GM23338 (cell line): ENCODE measurements around the gene KCNQ5. TPM values are rescaled to one million over a fixed set of nuclear protein-coding genes. Genes with fewer than 3 reads are reported as not detected.

Experiments used
- ATAC-seq: fragments of 200-7000 bp; cut with Tn5 transposase; 3 replicates; pipeline ENCODE4 v1.9.1; 2020
- DNase-seq: peaks from one replicate; pipeline ENCODE4 v3.0.0-alpha.2; 2015; ENCODE audit warnings: low spot score
- H2AFZ ChIP-seq: fragments of 200-600 bp; sonication (generic); 2 replicates; pipeline ENCODE4 v1.8.0; 2016; ENCODE audit warnings: antibody characterized with exemption, mild to moderate bottlenecking, moderate library complexity
- H3F3A ChIP-seq: fragments of 200-600 bp; sonication (generic); replicated peaks from 2 replicates; pipeline ENCODE4 v1.8.0; 2017; ENCODE audit warnings: antibody characterized with exemption, mixed run types, low read depth
- H3K27ac ChIP-seq: fragments of 200-600 bp; sonication (generic); 2 replicates; pipeline ENCODE4 v1.6.1; 2016; ENCODE audit warnings: low read depth
- H3K27me3 ChIP-seq: fragments of 200-600 bp; sonication (generic); 2 replicates; pipeline ENCODE4 v1.8.0; 2016; ENCODE audit warnings: mild to moderate bottlenecking, mixed run types, moderate library complexity; ENCODE audit not compliant: insufficient read depth
- H3K36me3 ChIP-seq: fragments of 200-600 bp; sonication (generic); 2 replicates; pipeline ENCODE4 v1.8.0; 2016; ENCODE audit warnings: mild to moderate bottlenecking; ENCODE audit not compliant: insufficient read depth
- H3K4me1 ChIP-seq: fragments of 200-600 bp; sonication (generic); 2 replicates; pipeline ENCODE4 v1.8.0; 2016; ENCODE audit warnings: mild to moderate bottlenecking, moderate library complexity; ENCODE audit not compliant: insufficient read depth
- H3K4me2 ChIP-seq: fragments of 200-600 bp; sonication (generic); 2 replicates; pipeline ENCODE4 v1.7.1; 2017; ENCODE audit warnings: mixed run types
- H3K4me3 ChIP-seq: fragments of 200-600 bp; sonication (generic); 2 replicates; pipeline ENCODE4 v1.6.1; 2016; ENCODE audit warnings: mixed run types
- H3K79me2 ChIP-seq: fragments of 200-600 bp; sonication (generic); replicated peaks from 2 replicates; pipeline ENCODE4 v1.8.0; 2017; ENCODE audit warnings: mild to moderate bottlenecking; ENCODE audit not compliant: insufficient read depth
- H3K9me2 ChIP-seq: fragments of 200-600 bp; sonication (generic); 2 replicates; pipeline ENCODE4 v1.8.0; 2017; ENCODE audit not compliant: insufficient read depth
- H4K20me1 ChIP-seq: fragments of 200-600 bp; sonication (generic); replicated peaks from 2 replicates; pipeline ENCODE4 v1.8.0; 2017; ENCODE audit warnings: mild to moderate bottlenecking; ENCODE audit not compliant: insufficient read depth
- H3K27ac Mint-ChIP-seq: 2 replicates; pipeline ENCODE4 v1.8.0; 2020; ENCODE audit warnings: inconsistent platforms, mild to moderate bottlenecking, moderate library complexity, mixed read lengths
- H3K27me3 Mint-ChIP-seq: 3 replicates; pipeline ENCODE4 v1.8.0; 2022; ENCODE audit warnings: low read depth, mild to moderate bottlenecking, moderate library complexity, mixed read lengths, inconsistent platforms; ENCODE audit not compliant: insufficient read depth, poor library complexity
- H3K36me3 Mint-ChIP-seq: 3 replicates; pipeline ENCODE4 v1.8.0; 2021; ENCODE audit warnings: low read depth, mild to moderate bottlenecking, inconsistent platforms, moderate library complexity, mixed read lengths
- H3K4me1 Mint-ChIP-seq: 3 replicates; pipeline ENCODE4 v1.8.0; 2020; ENCODE audit warnings: mild to moderate bottlenecking, inconsistent platforms, mixed read lengths
- H3K4me3 Mint-ChIP-seq: 3 replicates; pipeline ENCODE4 v1.8.0; 2021; ENCODE audit warnings: moderate library complexity, mild to moderate bottlenecking, inconsistent platforms, mixed read lengths
- H3K9me3 Mint-ChIP-seq: 3 replicates; pipeline ENCODE4 v1.8.0; 2020; ENCODE audit warnings: moderate library complexity, mild to moderate bottlenecking, inconsistent platforms, mixed read lengths
- EZH2 ChIP-seq: fragments of 200-600 bp; sonication (generic); IDR thresholded peaks from one replicate; pipeline ENCODE4 v1.8.0; 2017; ENCODE audit warnings: antibody characterized with exemption, mild to moderate bottlenecking, low read depth; ENCODE audit not compliant: unreplicated experiment
- NANOG ChIP-seq: IDR thresholded peaks from 2 replicates; pipeline ENCODE4 v1.6.1; 2016; ENCODE audit warnings: antibody characterized with exemption, borderline replicate concordance
- POLR2AphosphoS5 ChIP-seq: IDR thresholded peaks from 2 replicates; pipeline ENCODE4 v1.6.1; 2016; ENCODE audit warnings: antibody characterized with exemption, low read depth
- STAT1 ChIP-seq: IDR thresholded peaks from one replicate; pipeline ENCODE4 v1.6.1; 2016; ENCODE audit warnings: antibody characterized with exemption; ENCODE audit not compliant: unreplicated experiment
- polyA plus RNA-seq: library from polyadenylated mRNA; unstranded; fragments of >200 nt; fragmentation: Nextera tagmentation; extraction: Ambion mirVana; gene quantifications from 2 replicates; pipeline ENCODE4 v1.2.1, GENCODE V29; 2016
- total RNA-seq: library from RNA; depleted of rRNA; stranded (reverse); fragments of >200 nt; shearing (Covaris generic); gene quantifications from 2 replicates; pipeline ENCODE4 v1.2.3, GENCODE V29; 2014
- TF ChIP-seq, protein P1 (sequence below): fragments of 250-450 bp; sonication (Bioruptor Pico); IDR thresholded peaks from 2 replicates; pipeline ENCODE4 v1.5.0; 2020; ENCODE audit warnings: mild to moderate bottlenecking, moderate library complexity
- TF ChIP-seq, protein P2 (sequence below): IDR thresholded peaks from 2 replicates; pipeline ENCODE4 v1.6.1; 2016; ENCODE audit warnings: antibody characterized with exemption
- TF ChIP-seq, protein P3 (sequence below), 2 experiments: fragments of 200-600 bp in 1 of 2; sonication (generic) in 1 of 2; conservative IDR thresholded peaks; 2 replicates each; pipeline versions ENCODE4 v1.5.1 to v1.6.1; 2016 to 2017; ENCODE audit warnings: antibody characterized with exemption in 2 of 2, low read depth in 2 of 2, mild to moderate bottlenecking in 2 of 2, moderate library complexity in 1 of 2

Gene KCNQ5
- total and polyA plus RNA-seq, 2 experiments from 2014 or later = 0.68 to 0.87 TPM

DNA sequence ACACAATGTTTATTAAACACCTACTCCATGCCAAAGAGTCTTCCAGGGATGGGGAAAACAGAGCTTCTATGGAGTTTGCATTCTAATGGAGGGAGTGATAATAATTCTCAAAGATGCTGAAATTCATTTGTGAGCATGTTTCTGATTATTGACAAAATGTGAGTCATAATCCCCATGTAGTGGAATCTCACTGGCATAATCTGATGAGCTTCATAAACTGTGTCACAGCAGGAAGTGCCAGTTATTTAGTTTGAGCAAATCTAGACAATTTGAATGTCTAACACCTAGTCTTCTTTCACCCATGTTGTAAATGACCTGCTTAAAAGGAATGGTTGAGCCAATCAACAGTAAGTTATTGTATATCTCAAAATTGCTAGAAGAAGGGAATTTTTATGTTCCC, 95.1 kb downstream of the KCNQ5 start (continued):
- TF ChIP-seq, protein P1, sequence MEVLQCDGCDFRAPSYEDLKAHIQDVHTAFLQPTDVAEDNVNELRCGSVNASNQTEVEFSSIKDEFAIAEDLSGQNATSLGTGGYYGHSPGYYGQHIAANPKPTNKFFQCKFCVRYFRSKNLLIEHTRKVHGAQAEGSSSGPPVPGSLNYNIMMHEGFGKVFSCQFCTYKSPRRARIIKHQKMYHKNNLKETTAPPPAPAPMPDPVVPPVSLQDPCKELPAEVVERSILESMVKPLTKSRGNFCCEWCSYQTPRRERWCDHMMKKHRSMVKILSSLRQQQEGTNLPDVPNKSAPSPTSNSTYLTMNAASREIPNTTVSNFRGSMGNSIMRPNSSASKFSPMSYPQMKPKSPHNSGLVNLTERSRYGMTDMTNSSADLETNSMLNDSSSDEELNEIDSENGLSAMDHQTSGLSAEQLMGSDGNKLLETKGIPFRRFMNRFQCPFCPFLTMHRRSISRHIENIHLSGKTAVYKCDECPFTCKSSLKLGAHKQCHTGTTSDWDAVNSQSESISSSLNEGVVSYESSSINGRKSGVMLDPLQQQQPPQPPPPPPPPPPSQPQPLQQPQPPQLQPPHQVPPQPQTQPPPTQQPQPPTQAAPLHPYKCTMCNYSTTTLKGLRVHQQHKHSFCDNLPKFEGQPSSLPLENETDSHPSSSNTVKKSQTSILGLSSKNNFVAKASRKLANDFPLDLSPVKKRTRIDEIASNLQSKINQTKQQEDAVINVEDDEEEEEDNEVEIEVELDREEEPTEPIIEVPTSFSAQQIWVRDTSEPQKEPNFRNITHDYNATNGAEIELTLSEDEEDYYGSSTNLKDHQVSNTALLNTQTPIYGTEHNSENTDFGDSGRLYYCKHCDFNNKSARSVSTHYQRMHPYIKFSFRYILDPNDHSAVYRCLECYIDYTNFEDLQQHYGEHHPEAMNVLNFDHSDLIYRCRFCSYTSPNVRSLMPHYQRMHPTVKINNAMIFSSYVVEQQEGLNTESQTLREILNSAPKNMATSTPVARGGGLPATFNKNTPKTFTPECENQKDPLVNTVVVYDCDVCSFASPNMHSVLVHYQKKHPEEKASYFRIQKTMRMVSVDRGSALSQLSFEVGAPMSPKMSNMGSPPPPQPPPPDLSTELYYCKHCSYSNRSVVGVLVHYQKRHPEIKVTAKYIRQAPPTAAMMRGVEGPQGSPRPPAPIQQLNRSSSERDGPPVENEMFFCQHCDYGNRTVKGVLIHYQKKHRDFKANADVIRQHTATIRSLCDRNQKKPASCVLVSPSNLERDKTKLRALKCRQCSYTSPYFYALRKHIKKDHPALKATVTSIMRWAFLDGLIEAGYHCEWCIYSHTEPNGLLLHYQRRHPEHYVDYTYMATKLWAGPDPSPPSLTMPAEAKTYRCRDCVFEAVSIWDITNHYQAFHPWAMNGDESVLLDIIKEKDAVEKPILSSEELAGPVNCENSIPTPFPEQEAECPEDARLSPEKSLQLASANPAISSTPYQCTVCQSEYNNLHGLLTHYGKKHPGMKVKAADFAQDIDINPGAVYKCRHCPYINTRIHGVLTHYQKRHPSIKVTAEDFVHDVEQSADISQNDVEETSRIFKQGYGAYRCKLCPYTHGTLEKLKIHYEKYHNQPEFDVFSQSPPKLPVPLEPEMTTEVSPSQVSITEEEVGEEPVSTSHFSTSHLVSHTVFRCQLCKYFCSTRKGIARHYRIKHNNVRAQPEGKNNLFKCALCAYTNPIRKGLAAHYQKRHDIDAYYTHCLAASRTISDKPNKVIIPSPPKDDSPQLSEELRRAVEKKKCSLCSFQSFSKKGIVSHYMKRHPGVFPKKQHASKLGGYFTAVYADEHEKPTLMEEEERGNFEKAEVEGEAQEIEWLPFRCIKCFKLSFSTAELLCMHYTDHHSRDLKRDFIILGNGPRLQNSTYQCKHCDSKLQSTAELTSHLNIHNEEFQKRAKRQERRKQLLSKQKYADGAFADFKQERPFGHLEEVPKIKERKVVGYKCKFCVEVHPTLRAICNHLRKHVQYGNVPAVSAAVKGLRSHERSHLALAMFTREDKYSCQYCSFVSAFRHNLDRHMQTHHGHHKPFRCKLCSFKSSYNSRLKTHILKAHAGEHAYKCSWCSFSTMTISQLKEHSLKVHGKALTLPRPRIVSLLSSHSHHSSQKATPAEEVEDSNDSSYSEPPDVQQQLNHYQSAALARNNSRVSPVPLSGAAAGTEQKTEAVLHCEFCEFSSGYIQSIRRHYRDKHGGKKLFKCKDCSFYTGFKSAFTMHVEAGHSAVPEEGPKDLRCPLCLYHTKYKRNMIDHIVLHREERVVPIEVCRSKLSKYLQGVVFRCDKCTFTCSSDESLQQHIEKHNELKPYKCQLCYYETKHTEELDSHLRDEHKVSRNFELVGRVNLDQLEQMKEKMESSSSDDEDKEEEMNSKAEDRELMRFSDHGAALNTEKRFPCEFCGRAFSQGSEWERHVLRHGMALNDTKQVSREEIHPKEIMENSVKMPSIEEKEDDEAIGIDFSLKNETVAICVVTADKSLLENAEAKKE (CRISPR knock-in tag) = no peak
- TF ChIP-seq, protein P2, sequence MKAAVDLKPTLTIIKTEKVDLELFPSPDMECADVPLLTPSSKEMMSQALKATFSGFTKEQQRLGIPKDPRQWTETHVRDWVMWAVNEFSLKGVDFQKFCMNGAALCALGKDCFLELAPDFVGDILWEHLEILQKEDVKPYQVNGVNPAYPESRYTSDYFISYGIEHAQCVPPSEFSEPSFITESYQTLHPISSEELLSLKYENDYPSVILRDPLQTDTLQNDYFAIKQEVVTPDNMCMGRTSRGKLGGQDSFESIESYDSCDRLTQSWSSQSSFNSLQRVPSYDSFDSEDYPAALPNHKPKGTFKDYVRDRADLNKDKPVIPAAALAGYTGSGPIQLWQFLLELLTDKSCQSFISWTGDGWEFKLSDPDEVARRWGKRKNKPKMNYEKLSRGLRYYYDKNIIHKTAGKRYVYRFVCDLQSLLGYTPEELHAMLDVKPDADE = no peak
- no peak for TF ChIP-seq POLR2AphosphoS5
- TF ChIP-seq STAT1 = no peak
- TF ChIP-seq EZH2 = no peak
- TF ChIP-seq, protein P3, sequence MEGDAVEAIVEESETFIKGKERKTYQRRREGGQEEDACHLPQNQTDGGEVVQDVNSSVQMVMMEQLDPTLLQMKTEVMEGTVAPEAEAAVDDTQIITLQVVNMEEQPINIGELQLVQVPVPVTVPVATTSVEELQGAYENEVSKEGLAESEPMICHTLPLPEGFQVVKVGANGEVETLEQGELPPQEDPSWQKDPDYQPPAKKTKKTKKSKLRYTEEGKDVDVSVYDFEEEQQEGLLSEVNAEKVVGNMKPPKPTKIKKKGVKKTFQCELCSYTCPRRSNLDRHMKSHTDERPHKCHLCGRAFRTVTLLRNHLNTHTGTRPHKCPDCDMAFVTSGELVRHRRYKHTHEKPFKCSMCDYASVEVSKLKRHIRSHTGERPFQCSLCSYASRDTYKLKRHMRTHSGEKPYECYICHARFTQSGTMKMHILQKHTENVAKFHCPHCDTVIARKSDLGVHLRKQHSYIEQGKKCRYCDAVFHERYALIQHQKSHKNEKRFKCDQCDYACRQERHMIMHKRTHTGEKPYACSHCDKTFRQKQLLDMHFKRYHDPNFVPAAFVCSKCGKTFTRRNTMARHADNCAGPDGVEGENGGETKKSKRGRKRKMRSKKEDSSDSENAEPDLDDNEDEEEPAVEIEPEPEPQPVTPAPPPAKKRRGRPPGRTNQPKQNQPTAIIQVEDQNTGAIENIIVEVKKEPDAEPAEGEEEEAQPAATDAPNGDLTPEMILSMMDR (conservative IDR thresholded peaks at IDR 0.05; ENCODE audit: low read depth in 2 of 2) = no peak
- no peak for TF ChIP-seq NANOG

DNA sequence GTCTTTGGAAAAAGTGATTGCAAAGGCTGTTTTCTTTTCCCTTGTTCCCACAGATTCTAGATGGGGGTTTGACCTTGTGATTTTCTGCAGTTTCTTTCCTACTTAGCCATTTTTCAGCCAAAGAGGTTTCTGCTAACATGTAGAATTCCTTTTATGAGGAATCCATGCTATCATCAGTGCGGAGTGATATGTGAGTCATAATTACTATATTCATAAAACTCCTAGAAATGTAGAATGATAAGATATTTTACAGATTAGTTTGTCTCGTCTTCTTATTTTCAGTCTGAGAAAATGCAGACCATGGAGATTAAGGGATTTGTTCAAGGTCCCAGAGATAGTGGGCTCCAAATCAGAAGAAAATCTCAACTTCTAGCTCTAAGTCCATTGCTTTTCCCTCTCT, 98.6 kb downstream of the KCNQ5 start:
- ATAC-seq (no peak), DNase-seq (no peak)
- H3K27ac ChIP-seq = no peak overlapping the region
- no peak overlapping the region for H3K4me2 ChIP-seq
- no peak overlapping the region for H3K4me3 Mint-ChIP-seq
- no peaks in the 10 kb centered on the region for H3K27me3 ChIP-seq
- no peak overlapping the region for H3K27ac Mint-ChIP-seq
- H3K36me3 ChIP-seq = no peaks in the 10 kb centered on the region
- no peaks in the 10 kb centered on the region for H3K79me2 ChIP-seq
- no peaks in the 10 kb centered on the region for H3K4me1 ChIP-seq
- no peaks in the 10 kb centered on the region for H3K36me3 Mint-ChIP-seq
- H3K9me2 ChIP-seq = no peaks in the 10 kb centered on the region
- no peak overlapping the region for H2AFZ ChIP-seq
- no peaks in the 10 kb centered on the region for H4K20me1 ChIP-seq
- H3K4me1 Mint-ChIP-seq = no peaks in the 10 kb centered on the region
- H3K27me3 Mint-ChIP-seq = peaks cover 2% of the 10 kb centered on the region
- no peaks in the 10 kb centered on the region for H3F3A ChIP-seq
- no peak overlapping the region for H3K4me3 ChIP-seq
- no peaks in the 10 kb centered on the region for H3K9me3 Mint-ChIP-seq
- TF ChIP-seq, protein P3 (conservative IDR thresholded peaks at IDR 0.05; ENCODE audit: low read depth in 2 of 2) = no peak
